Measurements from ENCODE around the gene NLRC5. TPM values are rescaled to one million over a fixed set of nuclear protein-coding genes. Genes with fewer than 3 reads are reported as not detected.

NLRC5 gene
- total RNA-seq, 1 experiment from 2014 or later: 2.4 TPM

- Histone ChIP-seq H2BK15ac (ENCODE audit: low read depth, low read length) (no peak overlapping the region), H3K56ac (ENCODE audit: insufficient read length, low read depth, low read length) (no peak overlapping the region), H3K4me2 (ENCODE audit: insufficient read depth, insufficient read length, low read length) (no peak overlapping the region), H3K14ac (ENCODE audit: insufficient read depth, low read length) (no peak overlapping the region), H2BK12ac (ENCODE audit: insufficient read length, low read depth, low read length) (no peak overlapping the region), H4K8ac (replicated peaks; ENCODE audit: insufficient read length, low read depth, low read length) (no peak overlapping the region), H3T11ph (ENCODE audit: low read length) (no peak overlapping the region), H4K5ac (ENCODE audit: insufficient read length, low read depth, low read length) (no peak overlapping the region), H3K79me1 (ENCODE audit: insufficient read depth, low read depth, low read length, poor library complexity, severe bottlenecking) (no peaks in the 10 kb centered on the region), H3K23ac (ENCODE audit: insufficient read length, low read depth, low read length) (no peak overlapping the region), H3K9me3 (ENCODE audit: control insufficient read depth, low read depth, low read length) (no peaks in the 10 kb centered on the region), H2BK20ac (ENCODE audit: low read depth, low read length, poor library complexity, severe bottlenecking) (no peak overlapping the region), H3K27ac (ENCODE audit: insufficient read length, low read depth, low read length) (no peak overlapping the region), H3K4ac (ENCODE audit: low read depth, low read length) (no peak overlapping the region), H2AK5ac (ENCODE audit: insufficient read length, low read length) (no peak overlapping the region), H3K4me1 (ENCODE audit: insufficient read depth, low read length) (no peaks in the 10 kb centered on the region), H2BK5ac (ENCODE audit: insufficient read length, low read length) (no peak overlapping the region), H4K20me1 (ENCODE audit: control insufficient read depth, insufficient read depth, insufficient read length) (no peaks in the 10 kb centered on the region), H3K18ac (ENCODE audit: insufficient read length, low read depth, low read length) (no peak overlapping the region), H3K9ac (ENCODE audit: extremely low read depth, insufficient read length, low read length) (no peak overlapping the region), H3K23me2 (ENCODE audit: insufficient read length, low read depth, low read length, poor library complexity, severe bottlenecking) (peaks cover 2% of the 10 kb centered on the region), H2AFZ (ENCODE audit: low read length) (no peak overlapping the region), H3K79me2 (ENCODE audit: insufficient read depth, low read length) (no peaks in the 10 kb centered on the region), H2BK120ac (ENCODE audit: low read depth, low read length, poor library complexity, severe bottlenecking) (no peak overlapping the region), H3K27me3 (ENCODE audit: insufficient read depth, low read length) (no peaks in the 10 kb centered on the region; the same call in 1 of the 2 replicates), H4K91ac (ENCODE audit: insufficient read length, low read depth, low read length) (no peak overlapping the region)
- no CpG with 5 or more reads among the region's 5 CpGs for WGBS (ENCODE audit: extremely low coverage, insufficient read length, low lambda C conversion rate)
- DNase-seq: no peak
- Mint-ChIP-seq H3K27ac (no peak overlapping the region), H3K4me1 (peaks cover 13 to 22% of the 10 kb centered on the region in 2 experiments), H3K36me3 (ENCODE audit: insufficient read depth in 1 of 3, low read depth in 3 of 3) (no peaks in the 10 kb centered on the region; a peak in 1 of 7 replicates), H3K9me3 (no peaks in the 10 kb centered on the region), H3K27me3 (ENCODE audit: low read depth) (peaks cover 47% of the 10 kb centered on the region), H3K4me3 (no peak overlapping the region)
- no peak for TF ChIP-seq CTCF (conservative IDR thresholded peaks at IDR 0.05)
Measured at GRCh38 chr16:56994311-56994710, 5.0 kb downstream of the NLRC5 start.

Data from H9 (cell line).